GM20000 (cell line): Measurements from ENCODE around the gene PSMB7.

Experiments
- DNase-seq: peaks from one replicate; pipeline ENCODE4 v3.0.0; 2012; ENCODE audit warnings: low spot score
- CTCF ChIP-seq: IDR thresholded peaks from 2 replicates; pipeline ENCODE4 v1.5.1; 2012; ENCODE audit warnings: mild to moderate bottlenecking, control low read depth; ENCODE audit errors: extremely low read depth, missing control alignments

Gene PSMB7

GRCh38 chr9:124355039-124355940 is 60.0 kb downstream of the PSMB7 start:
- no peak for TF ChIP-seq CTCF
- no peak for DNase-seq

GRCh38 chr9:124354346-124355038 is 60.8 kb downstream of the PSMB7 start:
- TF ChIP-seq CTCF = no peak
- DNase-seq = no peak

- no peak for DNase-seq
- TF ChIP-seq CTCF = no peak
Measured at GRCh38 chr9:124353811-124354274, 61.4 kb downstream of the PSMB7 start.

GRCh38 chr9:124353166-124353768 is 62.0 kb downstream of the PSMB7 start:
- no peak for DNase-seq
- no peak for TF ChIP-seq CTCF

GRCh38 chr9:124352616-124353015 is 62.6 kb downstream of the PSMB7 start:
- DNase-seq = no peak
- TF ChIP-seq CTCF = no peak

GRCh38 chr9:124351672-124352468 is 63.4 kb downstream of the PSMB7 start:
- no peak for DNase-seq
- no peak for TF ChIP-seq CTCF
